GM21825 (cell line): ENCODE measurements around the gene TRIM28.

Experiments
- ATAC-seq: cut with Tn5 transposase; IDR thresholded peaks from one replicate; pipeline ENCODE4 v1.9.1; 2021; ENCODE audit warnings: mild to moderate bottlenecking, moderate library complexity; ENCODE audit not compliant: unreplicated experiment

Gene TRIM28

DNA sequence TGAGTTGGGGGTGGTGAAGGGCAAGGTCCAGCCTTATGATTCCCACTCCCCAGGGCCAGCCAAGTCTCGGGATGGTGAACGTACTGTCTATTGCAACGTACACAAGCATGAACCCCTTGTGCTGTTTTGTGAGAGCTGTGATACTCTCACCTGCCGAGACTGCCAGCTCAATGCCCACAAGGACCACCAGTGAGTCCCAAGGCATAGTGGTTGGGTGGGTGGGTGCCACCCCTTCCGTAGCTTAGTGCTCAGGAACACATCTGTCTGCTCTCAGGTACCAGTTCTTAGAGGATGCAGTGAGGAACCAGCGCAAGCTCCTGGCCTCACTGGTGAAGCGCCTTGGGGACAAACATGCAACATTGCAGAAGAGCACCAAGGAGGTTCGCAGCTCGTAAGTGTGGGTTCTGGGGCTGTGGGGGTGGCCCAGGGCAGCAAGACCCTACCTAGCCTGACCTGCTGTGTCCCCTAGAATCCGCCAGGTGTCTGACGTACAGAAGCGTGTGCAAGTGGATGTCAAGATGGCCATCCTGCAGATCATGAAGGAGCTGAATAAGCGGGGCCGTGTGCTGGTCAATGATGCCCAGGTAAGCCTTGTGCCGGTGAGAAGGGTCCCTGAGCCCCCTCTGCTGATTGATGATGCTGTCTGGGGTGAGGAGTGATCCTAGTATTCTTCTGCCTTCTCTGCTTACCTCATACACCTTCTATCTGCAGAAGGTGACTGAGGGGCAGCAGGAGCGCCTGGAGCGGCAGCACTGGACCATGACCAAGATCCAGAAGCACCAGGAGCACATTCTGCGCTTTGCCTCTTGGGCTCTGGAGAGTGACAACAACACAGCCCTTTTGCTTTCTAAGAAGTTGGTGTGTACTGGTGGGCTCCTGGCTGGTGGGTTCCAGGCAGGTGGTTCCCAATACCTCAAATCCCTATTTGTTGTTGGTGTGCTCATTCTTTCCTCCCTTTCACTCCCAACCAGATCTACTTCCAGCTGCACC lies 3.8 kb downstream of the TRIM28 start:
- ATAC-seq = no peak

DNA sequence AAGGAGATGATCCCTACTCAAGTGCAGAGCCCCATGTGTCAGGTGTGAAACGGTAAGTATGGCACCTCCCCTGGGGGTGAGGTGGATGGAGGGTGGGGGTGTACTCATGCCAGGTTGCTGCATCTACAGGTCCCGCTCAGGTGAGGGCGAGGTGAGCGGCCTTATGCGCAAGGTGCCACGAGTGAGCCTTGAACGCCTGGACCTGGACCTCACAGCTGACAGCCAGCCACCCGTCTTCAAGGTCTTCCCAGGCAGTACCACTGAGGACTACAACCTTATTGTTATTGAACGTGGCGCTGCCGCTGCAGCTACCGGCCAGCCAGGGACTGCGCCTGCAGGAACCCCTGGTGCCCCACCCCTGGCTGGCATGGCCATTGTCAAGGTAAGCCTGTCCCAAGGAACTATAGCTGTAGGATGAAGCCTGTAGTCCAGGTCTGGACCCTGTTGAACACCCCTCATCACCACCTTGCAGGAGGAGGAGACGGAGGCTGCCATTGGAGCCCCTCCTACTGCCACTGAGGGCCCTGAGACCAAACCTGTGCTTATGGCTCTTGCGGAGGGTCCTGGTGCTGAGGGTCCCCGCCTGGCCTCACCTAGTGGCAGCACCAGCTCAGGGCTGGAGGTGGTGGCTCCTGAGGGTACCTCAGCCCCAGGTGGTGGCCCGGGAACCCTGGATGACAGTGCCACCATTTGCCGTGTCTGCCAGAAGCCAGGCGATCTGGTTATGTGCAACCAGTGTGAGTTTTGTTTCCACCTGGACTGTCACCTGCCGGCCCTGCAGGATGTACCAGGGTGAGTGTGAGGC lies 5.2 kb downstream of the TRIM28 start:
- no peak for ATAC-seq

DNA sequence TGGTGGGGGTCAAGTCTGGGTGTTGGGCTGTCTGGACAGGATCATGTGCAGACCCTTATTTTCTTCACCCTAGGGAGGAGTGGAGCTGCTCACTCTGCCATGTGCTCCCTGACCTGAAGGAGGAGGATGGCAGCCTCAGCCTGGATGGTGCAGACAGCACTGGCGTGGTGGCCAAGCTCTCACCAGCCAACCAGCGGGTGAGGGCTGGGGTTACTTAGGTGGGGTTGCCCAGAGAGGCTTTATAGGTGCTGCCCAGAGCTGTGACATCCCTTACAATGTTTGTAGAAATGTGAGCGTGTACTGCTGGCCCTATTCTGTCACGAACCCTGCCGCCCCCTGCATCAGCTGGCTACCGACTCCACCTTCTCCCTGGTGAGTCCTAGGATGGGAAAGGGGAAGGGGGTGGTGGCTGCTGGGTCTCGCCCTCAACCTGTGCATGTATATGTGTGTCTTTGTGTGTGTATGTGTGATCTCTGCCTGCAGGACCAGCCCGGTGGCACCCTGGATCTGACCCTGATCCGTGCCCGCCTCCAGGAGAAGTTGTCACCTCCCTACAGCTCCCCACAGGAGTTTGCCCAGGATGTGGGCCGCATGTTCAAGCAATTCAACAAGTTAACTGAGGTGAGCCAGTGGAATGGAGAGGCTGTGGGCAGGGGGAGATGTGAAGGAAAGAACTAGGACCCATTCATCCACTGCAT lies 5.9 kb downstream of the TRIM28 start:
- ATAC-seq = no peak

DNA sequence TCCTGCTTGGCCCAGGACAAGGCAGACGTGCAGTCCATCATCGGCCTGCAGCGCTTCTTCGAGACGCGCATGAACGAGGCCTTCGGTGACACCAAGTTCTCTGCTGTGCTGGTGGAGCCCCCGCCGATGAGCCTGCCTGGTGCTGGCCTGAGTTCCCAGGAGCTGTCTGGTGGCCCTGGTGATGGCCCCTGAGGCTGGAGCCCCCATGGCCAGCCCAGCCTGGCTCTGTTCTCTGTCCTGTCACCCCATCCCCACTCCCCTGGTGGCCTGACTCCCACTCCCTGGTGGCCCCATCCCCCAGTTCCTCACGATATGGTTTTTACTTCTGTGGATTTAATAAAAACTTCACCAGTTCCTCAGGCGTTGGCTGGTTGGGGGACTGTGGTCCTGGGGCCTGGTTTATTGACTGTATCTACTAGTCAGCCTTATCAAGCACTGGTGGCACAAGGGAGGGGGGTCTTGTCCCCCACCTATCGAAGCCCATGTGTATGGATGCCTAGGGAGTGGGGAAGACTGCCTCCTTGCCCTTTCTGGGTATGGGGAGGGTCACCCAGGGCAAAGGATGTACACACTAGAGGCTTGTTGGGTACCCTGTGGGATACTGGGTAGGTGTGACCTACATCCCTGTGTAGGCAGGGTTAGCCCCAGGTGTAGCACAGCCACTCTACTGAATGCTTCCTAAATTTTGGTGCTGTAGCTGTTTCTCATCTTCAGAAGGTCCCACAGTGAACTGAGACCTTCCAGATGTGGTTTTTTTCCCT lies 6.7 kb downstream of the TRIM28 start:
- no peak for ATAC-seq

DNA sequence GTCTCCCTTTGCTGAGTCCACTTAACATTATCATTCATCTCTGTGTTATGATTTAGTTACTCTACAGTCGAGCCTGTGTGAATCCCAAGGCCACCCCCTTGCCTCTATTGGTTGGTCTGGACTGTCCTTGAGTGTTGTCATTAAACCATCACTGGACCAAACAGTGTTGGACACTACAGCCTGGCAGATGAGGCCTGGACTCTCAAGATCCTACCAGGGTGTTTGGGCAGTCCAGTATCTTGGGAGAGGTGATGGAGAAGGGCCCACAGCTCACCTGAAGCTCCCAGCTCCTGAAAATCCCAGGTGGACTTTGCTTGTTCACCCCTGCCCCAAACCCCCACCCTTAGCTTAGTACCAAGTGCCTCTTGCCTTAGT lies 7.2 kb downstream of the TRIM28 start:
- ATAC-seq = no peak

DNA sequence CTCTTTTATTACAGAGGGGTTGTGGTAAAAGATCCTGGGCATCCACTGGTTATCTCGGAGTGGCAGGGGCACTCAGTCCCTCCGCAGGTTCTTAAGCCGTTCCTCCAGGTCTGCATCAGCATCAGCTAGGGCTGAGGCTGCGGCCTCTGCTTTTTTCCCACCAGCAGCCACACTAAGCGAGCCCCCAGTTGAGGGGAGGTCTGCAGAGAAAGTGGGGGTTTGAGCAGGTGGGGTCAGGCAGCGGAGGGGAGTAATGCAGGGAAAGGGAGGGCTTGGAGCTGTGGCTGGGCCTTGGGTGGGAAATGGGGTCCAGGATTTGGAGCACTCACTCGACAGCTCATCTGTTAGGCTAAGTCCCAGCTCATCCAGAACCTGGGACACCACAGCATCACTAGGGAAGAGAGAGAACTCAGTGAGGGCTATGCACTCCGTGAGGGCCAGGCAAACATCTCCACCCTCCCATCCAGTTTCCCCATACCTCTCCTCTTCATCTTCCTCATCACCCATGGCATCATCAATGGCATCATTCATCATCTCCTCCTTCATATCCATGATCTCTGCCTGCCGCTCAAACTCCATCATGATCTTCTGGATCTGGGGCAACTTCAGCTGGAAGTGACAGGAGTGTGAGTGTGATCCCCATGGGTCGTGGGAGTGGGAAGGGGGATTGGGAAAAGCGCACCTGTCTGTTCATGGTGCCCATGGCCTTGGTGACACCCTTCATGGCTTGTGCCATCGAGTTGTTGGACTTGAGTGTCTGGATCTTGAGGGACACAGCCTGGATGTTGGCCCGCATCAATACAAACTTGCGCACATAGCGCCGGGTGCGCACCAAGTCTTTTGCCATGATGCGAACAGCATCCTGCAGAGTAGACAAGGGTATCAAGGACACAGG lies 8.0 kb downstream of the TRIM28 start:
- ATAC-seq = no peak

DNA sequence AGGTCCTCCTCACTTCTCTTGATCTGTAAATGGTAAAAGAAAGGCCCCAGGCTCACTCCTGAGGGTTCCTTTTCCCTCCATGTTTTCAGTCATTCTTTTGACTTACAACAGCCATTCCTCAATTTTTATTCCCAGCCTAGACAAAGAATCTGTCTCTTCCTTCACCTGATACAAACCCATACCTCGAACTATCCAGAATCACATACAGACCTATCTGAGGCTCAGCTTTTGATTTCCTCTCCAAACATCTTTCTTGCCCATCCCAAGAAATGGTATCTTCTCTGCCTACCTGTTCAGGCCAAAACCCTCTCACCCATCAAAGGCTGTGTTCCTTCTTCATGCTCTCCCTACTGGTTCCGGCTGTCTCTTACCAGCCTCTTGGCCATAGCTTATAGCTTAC lies 8.8 kb downstream of the TRIM28 start:
- ATAC-seq = no peak

DNA sequence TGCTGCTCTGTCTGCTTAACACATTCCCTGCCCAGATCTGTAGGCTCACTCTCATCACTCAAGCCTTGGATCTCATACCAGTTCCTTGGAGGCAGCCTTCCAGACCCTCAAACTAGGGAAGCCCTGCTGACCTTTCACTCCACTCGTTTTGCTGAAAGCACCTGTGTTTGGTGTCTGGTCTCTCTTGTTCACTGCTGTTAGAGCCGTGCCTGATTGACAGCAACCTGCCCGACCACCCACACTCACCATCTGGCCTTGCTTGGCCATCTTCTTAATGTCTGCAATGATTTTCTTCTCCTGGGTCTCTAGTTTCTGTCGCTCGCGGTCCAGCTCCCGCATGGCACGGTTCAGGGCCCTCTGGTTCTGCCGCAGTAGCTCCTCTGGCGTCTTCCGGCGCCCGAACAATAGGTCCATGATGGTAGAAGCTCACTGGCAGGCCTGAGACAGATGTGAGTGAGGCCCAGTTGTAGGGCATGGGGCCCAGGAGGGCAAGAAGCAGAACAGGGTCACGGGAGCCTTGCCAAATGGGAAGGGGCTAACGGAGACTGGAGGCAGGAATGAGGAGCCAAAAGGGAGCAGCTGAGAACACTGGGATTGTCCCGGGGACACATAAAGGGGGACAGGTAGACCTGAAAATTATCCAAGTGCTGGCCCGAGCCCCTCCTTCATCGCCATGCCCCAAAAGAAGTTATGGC lies 10.1 kb downstream of the TRIM28 start:
- ATAC-seq = no peak

DNA sequence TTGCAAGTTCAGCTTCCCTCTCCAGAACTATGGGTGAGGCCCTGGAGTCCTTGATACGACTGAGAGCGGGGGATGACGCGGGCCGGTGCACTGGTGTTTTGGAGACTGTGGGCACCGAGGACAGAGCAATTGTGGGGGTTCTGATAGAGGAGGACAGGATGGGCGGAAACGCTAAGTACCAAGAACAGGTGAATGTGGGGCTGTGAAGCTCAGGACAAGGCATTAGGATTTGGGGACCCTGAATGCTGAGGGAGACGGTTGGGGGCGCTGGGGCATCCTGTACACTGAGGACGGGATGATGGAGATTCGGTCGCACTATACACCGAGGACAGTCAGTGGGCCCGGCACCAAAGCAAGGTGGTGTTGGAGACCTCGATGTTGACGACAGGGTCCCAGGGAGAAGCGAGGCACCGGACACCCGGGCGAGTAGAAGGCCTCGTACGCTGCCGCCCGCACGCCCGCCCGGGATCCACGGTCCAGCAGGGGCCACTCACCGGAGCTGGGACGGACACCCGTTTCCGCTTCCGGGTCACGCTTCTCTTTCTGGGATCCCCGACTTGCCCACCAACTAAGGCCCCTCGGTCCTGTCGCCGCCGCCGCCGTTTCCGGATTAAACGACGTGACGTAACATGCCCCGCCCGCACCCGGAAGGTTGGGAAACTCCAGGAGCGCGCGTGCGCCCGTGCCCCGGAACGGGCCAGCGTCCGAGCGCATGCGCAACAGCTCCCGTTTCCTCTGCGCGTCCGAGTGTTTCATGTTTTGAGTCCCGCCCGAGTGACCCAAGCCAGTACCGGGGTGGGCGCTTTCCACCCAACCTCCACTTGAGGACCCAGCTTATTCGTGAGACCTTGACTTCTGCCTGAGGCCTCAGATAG lies 10.9 kb downstream of the TRIM28 start, which contains the start of gene CHMP2A:
Gene CHMP2A (minus strand): TSS at position 612 of the 875 bp plus-strand sequence. CDS start 893 bp downstream, outside the sequence.
- ATAC-seq = peak; percentile 39

DNA sequence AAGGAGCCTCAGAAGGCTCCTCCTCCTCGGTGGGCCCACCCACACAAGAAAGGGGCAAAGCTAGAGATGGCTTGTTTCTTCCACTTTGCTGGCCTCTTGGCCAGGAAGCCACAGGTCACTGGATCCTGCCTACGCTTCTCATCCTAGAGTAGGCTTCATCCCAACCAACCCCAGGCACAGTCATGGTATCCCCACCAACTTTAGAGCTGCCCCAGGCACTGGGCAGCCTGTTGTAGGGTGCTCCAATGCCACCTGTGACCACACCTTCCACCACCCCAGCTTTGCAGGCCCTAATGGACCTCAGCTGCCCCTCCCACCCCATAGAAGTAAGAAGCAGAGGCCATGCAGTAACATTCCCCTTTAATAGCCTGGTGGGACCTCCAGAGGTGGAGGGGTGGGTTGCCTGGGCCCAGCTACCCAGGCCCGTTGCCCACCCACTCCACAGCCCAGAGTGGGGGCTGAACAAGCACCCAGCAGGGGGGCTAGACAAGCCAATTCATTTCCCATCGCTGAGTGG lies 11.6 kb downstream of the TRIM28 start:
- no peak for ATAC-seq

DNA sequence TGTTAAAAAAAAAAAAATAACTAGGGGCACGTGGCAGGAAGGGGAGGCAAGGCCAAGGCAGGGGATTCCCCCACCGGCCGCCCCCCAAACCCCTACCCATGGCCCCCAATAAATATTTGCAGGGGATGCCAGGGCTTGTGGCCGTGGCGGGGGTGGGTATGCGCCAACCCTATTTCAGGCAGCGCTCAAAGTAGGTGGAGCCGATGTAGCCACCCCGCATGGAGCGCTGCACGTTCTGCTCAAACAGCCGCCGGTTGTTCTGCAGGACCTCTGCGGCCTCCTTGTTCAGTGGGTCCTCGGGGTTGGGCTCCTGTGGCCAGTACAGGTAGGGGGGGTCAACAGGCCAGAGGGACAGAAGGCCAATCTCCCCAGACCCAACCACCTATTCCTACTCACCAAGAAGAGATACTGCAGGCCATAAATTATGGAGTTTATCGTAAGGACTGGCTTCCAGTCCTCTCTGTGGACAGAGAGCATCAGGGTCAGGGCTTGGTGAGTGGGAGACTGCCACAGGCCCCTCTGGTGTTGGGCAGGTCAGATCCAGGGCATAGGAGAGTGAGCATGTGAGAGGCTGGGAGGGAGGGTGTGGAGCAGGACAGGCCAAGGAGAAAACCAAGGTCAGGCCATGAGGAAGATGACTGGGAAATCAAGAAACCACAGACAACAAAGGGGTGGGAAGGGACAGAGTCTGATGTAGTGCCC lies 12.2 kb downstream of the TRIM28 start:
- no peak for ATAC-seq

DNA sequence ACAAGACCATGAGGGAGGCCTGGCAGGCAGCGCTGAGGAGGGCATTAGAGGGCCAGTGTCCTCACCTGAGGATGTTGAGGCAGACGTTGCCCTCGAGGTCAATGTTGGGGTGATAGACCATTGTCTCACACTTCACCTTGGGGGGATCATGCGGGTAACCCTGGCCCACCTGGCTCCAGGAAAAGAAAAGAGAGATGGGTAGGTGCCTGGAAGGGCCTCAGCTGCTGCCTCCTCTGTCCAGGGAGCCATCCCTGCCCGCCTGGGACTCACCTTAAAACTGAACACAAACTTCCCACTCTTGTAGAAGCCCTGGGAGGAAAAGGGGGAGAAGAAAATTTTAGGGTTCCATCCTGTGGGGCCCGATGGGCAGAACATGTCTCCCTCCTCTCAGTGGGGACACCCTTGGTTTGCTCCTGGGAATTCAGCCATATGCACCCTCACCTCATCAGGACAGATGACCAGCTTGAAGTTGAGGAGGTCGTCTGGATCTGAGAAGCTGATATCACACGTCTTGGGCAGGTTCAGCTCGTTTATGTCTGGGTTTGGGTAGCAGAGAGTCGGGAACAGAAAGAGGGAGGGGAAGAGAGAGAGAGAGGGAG lies 12.9 kb downstream of the TRIM28 start:
- no peak for ATAC-seq

DNA sequence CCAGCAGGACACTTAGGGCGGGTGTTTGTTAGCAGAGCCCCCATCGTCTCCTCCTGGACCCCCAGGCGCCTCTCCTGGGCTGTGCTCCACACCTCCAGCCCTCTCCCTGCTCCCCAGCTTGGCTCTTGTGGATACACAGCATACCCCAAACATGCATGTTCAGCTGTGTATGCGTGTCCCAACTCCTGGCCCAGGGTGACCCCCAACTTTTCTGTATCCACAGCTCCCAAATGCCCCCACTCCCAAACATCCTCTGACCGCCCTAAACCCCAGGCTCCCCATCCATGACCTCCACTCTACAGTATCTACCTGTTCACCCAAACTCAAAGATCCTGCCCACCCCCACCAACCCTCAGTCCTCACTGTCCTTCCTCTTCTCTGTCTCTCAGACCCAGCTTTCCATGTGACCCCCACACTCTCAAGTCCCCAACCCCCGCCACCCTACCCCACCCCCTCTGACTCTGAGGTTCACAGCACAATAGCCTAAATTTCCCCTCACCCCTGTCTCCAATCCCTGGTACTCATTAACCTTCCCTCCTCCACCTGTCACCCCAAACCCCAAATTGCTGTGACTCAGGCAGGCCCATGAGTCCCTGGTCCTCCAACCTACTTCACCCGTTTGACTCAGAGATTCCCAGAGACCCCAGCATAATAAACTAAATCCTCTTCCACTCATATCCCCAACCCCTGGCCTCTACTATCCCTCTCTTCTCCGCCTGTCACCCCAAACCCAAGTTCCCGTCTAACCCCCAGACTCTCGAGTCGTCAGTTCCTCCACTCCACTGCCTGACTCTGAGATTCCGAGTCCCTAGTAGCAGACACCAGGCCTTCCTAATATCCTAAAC lies 13.6 kb downstream of the TRIM28 start:
- no peak for ATAC-seq

DNA sequence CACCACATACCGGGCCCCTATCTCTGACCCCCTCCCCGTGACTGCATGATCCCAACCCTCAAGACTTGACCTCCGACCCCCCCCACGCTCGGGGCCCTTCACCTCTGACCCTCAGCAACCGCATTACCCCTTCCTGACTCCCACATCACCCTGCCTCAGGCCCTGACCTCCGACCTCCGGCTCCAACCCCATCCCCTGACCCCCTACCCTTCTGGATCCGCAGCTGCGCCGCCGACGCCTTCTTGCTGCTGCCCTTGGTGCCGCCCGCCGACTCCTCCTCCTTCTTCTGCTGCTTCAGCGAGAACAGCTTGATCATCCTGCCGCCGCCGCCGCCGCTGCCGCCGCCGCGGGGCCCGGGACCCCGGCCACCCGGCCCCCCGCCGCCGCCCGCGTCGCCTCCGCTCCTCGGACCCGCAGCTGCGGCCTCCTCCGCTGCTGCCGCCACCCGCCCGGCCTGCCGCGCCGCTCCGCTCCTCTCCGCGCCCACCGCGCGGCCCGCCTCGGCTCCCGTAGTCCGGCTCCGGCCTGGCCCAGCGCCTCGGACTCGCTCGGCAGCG lies 14.3 kb downstream of the TRIM28 start, which contains the start of gene UBE2M:
Gene UBE2M (minus strand): TSS at position 546 of the 557 bp plus-strand sequence. CDS start 230 bp downstream, at position 316.
- ATAC-seq = peak; percentile 1

DNA sequence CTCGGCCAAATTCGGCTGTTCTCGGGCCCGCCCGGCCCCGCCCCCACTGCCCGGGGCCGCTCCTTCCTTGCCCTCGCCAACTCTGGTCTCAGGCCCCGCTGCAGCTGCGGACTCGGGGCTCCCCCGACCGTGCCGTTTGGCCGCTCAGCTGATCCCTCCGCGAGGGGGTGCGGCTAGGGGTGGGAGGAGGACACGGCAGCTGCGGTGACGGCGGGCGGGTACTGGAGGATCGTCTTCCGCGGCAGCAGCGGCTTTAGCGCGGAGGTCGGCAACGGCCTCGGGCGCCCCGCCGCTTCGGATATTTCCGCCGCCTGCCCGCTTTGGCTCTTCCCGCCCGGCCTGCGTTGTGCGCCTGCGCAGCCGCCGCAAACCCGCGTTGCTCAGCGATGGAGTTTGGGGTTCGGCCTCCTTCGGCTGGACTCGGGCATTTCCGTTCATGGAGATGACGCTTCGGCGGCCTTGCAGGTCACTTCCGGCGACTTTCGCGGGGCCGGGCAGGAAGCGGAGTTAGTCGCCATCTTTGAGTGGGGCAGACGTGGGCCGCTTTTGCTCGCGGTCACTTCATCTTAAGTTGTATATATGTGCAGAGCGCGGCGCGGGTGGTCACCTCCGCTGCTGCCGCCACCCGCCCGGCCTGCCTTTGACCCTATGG lies 14.9 kb downstream of the TRIM28 start:
- peak; percentile 50 for ATAC-seq
